ENCODE results near the gene GSTM3. TPM values are rescaled to one million over a fixed set of nuclear protein-coding genes. Genes with fewer than 3 reads are reported as not detected.

Gene GSTM3
- total and polyA plus RNA-seq, 2 of the 13 experiments (the other 11 are each of a cell fraction or from before 2014, with no cell fraction given) = 127 to 142 TPM

- TF ChIP-seq ZNF841 (CRISPR knock-in tag; IDR thresholded peaks at IDR 0.05; ENCODE audit: borderline replicate concordance) (no peak), RORA (CRISPR knock-in tag; IDR thresholded peaks at IDR 0.05) (no peak), GPBP1L1 (CRISPR knock-in tag; IDR thresholded peaks at IDR 0.05) (no peak), ZUFSP (CRISPR knock-in tag; IDR thresholded peaks at IDR 0.05; ENCODE audit: borderline replicate concordance) (no peak), SIN3A (IDR thresholded peaks at IDR 0.05; ENCODE audit: borderline replicate concordance, low read depth, low read length) (no peak), ZBTB3 (CRISPR knock-in tag; IDR thresholded peaks at IDR 0.05; ENCODE audit: borderline replicate concordance, low read depth) (no peak), SP140L (CRISPR knock-in tag; IDR thresholded peaks at IDR 0.05; ENCODE audit: borderline replicate concordance) (no peak), TFDP2 (CRISPR knock-in tag; IDR thresholded peaks at IDR 0.05) (no peak), CERS6 (CRISPR knock-in tag; IDR thresholded peaks at IDR 0.05) (no peak)
Observed at GRCh38 chr1:109733236-109733870, 7.5 kb downstream of the GSTM3 start (continued).

Data from HepG2 (cell line).